Glomerular visceral epithelial cell (primary cell): ENCODE data around the gene DRC1.

Source experiments
- DNase-seq: peaks from one replicate; pipeline ENCODE4 v3.0.0-alpha.2; 2016; ENCODE audit errors: extremely low spot score

Gene DRC1

GRCh38 chr2:26448651-26449050 is 46.9 kb downstream of the DRC1 start:
- DNase-seq = no peak

- no peak for DNase-seq
These were observed 47.7 kb downstream of the DRC1 start for GRCh38 chr2:26449278-26450030.

DNA sequence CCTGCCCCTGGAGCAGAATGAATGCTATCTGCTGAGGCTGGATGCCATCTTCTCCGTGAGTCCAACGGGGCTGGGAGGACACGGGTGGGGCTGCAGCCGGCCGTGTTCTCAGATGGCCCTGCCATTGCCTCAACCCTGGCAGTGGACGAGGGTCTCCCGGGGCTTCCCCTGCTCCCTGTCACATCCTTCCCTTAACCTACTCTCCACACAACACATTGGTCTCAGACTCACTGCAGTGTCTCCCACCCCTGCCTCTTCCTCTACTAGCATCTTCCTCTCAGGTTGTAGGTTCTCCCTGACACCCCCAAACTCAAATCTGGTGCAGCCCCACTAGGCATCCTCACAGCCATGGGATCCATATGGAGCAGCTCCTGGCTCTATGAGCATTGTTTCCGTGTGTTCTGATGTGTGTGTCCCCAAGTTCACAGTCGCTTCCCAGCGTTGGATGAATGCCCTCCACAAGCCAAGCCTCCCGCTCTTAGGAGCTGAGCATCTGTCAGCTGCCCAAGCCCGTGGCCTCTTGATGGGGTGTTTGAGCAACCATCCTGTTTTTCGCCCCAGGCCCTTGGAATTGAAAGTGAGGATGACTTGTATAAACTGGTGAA is 48.4 kb downstream of the DRC1 start:
- DNase-seq = no peak

GRCh38 chr2:26451700-26452099 is 50.0 kb downstream of the DRC1 start:
- no peak for DNase-seq

DNA sequence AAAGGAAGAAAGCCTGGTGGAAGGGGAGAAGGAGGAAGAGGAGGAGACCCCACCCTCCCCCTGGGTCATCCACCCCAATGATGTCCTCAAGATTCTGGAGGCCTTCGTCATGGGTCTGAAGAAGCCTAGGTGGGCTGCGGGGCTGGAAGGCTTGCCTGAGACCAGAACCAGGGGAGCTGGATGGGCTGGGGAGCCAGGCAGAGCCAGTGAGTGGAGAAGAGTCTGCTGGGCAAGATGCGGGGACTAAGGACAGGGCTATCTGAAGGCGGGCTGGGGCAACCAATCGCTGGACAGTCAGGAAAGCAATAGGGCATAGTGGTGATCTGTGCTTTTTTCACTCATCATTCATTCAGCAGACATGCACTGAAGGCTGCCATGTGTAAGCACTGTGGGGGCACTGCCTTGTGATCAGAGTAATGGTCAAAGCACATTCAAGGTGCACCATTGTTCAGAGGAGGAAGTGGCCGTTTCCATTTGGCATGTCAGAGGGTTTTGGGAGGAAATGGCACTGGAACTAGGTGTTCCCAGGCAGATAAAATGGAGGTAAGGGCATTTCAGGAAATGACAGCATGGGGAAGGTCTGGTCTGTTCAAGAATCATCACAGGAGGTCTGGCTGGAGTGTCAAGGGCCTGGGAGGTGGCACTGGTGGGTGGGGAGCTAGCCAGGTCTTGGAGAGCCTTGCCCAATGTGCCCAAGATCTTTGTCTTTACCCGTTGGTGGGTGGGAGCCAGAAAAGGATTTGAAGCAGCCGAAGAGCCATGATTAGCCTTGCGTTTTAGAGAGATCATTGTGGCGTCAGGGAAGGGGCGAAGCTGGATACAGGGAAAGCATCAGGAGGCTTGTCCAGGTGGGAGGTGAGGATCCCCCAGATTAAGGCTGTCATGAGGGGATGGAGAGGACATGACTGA is 52.0 kb downstream of the DRC1 start:
- DNase-seq = no peak

GRCh38 chr2:26454561-26455001 is 52.9 kb downstream of the DRC1 start:
- DNase-seq = no peak

GRCh38 chr2:26455037-26455669 is 53.4 kb downstream of the DRC1 start:
- DNase-seq = no peak

DNA sequence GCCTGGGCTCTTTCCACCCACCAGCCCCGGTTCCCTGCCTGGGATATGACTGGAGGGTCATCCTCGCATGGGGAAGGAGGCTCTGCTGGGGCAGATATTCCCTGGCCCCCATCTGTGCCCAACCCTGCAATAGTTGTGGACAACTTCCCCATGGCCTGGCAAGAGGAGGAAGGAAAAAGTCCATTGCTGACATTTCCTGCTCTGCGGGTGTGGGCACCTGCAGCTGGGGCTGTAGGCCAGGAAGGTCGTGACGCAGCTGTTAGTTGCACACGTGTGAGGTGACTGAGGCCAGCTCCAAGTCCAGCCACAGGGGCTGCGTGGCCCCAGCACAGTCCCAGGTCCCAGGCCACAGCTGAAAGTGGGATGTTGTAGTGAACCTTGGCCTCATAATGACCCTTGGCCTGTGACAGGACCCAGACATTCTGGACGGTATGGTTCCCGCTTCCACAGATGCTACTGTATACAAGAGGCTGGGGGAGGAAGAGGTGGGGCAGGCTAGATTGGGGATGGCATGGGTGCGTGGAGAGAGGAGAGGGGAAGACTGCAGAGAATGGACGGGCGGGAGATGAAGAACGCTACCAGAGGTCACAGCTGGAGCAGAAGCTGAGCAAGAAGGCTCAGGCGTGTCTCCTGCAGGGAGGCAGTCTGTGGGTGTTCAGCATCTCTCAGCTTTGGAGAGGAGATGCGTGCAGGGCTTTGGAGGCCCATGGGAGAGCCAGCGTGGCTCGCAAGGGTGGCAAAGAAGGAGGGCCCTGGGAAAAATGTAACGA is 54.1 kb downstream of the DRC1 start:
- no peak for DNase-seq

GRCh38 chr2:26456440-26457250 is 54.9 kb downstream of the DRC1 start:
- no peak for DNase-seq

DNA sequence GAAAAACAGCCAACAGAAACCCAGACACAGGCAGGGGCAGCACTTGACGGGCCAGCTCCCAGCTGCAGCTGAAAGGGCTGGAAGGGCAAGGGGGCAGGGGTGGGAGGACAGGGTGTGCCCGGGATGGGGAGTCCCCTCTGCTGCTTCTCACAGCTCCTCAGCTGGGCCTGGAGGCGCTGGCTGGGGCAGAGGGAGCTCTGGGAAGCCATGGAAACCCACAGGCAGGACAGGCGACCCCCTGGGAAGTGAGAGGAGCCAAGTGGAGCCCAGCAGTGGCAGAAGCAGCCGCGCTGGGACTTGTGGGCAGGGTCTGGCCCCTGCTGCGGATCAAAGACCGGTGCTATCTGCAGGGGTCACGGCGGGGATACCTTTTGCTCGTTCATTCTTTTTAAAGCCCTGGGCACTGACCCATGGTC is 55.5 kb downstream of the DRC1 start:
- no peak for DNase-seq

GRCh38 chr2:26457695-26458364 is 56.1 kb downstream of the DRC1 start:
- DNase-seq = no peak

GRCh38 chr2:26458365-26459042 is 56.8 kb downstream of the DRC1 start:
- no peak for DNase-seq

GRCh38 chr2:26459991-26460612 is 58.4 kb downstream of the DRC1 start:
- no peak for DNase-seq

- DNase-seq = no peak
These were observed 58.9 kb downstream of the DRC1 start for GRCh38 chr2:26460613-26461031.

- DNase-seq = no peak
These were observed 59.9 kb downstream of the DRC1 start for GRCh38 chr2:26461601-26462023.

GRCh38 chr2:26462100-26462499 is 60.4 kb downstream of the DRC1 start:
- no peak for DNase-seq

- DNase-seq = peak; percentile 35
These were observed 61.0 kb downstream of the DRC1 start for GRCh38 chr2:26462511-26463243.
